GM21447 (cell line): ENCODE data around the gene CRYBB3.
"Not testable (repeated sequence)": the region's sequence is repeated elsewhere in the genome, so short reads cannot be mapped to it uniquely, and the experiment has no call there.

Experiments
- ATAC-seq: cut with Tn5 transposase; IDR thresholded peaks from one replicate; pipeline ENCODE4 v1.9.1; 2021; ENCODE audit not compliant: unreplicated experiment

CRYBB3 gene

GRCh38 chr22:25204547-25204946, 4.9 kb downstream of the CRYBB3 start:
- not testable (repeated sequence) for ATAC-seq

GRCh38 chr22:25205847-25206246, 6.2 kb downstream of the CRYBB3 start:
- no peak for ATAC-seq

- ATAC-seq = no peak
These were observed 7.3 kb downstream of the CRYBB3 start for GRCh38 chr22:25206998-25207397.

GRCh38 chr22:25207553-25208157, 8.0 kb downstream of the CRYBB3 start:
- no peak for ATAC-seq

- ATAC-seq = no peak
These were observed 8.7 kb downstream of the CRYBB3 start for GRCh38 chr22:25208328-25208727.

GRCh38 chr22:25208743-25209505, 9.3 kb downstream of the CRYBB3 start:
- no peak for ATAC-seq

GRCh38 chr22:25210793-25211192, 11.1 kb downstream of the CRYBB3 start:
- ATAC-seq = no peak

- no peak for ATAC-seq
These were observed 12.7 kb downstream of the CRYBB3 start for GRCh38 chr22:25212337-25212736.

- ATAC-seq = no peak
These were observed 13.6 kb downstream of the CRYBB3 start for GRCh38 chr22:25213221-25213620.

GRCh38 chr22:25216230-25216629, 16.6 kb downstream of the CRYBB3 start:
- no peak for ATAC-seq

- ATAC-seq = no peak
These were observed 19.6 kb downstream of the CRYBB3 start, which contains the start of gene CRYBB2 for GRCh38 chr22:25219211-25219689. TSS of gene CRYBB2 (plus strand) at chr22:25219639. CDS start at chr22:25221430, 1,791 bp downstream.

GRCh38 chr22:25219948-25220442, 20.3 kb downstream of the CRYBB3 start:
- ATAC-seq = no peak

GRCh38 chr22:25221790-25222189, 22.1 kb downstream of the CRYBB3 start:
- ATAC-seq = no peak

GRCh38 chr22:25223269-25223850, 23.7 kb downstream of the CRYBB3 start:
- ATAC-seq = no peak

- ATAC-seq = no peak
These were observed 29.2 kb downstream of the CRYBB3 start for GRCh38 chr22:25228822-25229221.

GRCh38 chr22:25230760-25231159, 31.1 kb downstream of the CRYBB3 start:
- not testable (repeated sequence) for ATAC-seq

- no peak for ATAC-seq
These were observed 32.6 kb downstream of the CRYBB3 start for GRCh38 chr22:25232301-25232700.

- not testable (repeated sequence) for ATAC-seq
These were observed 34.0 kb downstream of the CRYBB3 start for GRCh38 chr22:25233706-25234105.

GRCh38 chr22:25235547-25236290, 36.1 kb downstream of the CRYBB3 start:
- ATAC-seq = no peak

- no peak for ATAC-seq
These were observed 36.8 kb downstream of the CRYBB3 start for GRCh38 chr22:25236417-25236816.

GRCh38 chr22:25237503-25237902, 37.8 kb downstream of the CRYBB3 start:
- ATAC-seq = no peak
